SIG-M5 treated with dmso at 0.1 percent for 504 hours (cell line): ENCODE measurements around the gene PPT1.
A peak's percentile ranks its signal among the peaks of the same experiment; 100 is the strongest.

ENCODE experiments used
- DNase-seq: peaks from one replicate; lab custom pipeline; 2025; ENCODE audit not compliant: unreplicated experiment; lab: John Stamatoyannopoulos, UW

PPT1 gene

GRCh38 chr1:40032240-40032891 lies 64.7 kb downstream of the PPT1 start:
- peak; percentile 54 for DNase-seq

- no peak for DNase-seq
Observed at GRCh38 chr1:40030528-40031135, 66.4 kb downstream of the PPT1 start.

- DNase-seq, result peak; percentile 33
Observed at GRCh38 chr1:40029608-40030007, 67.4 kb downstream of the PPT1 start.

GRCh38 chr1:40027647-40028046 lies 69.4 kb downstream of the PPT1 start:
- DNase-seq, result no peak

- peak; percentile 44 for DNase-seq
Observed at GRCh38 chr1:40024671-40025070, 72.4 kb downstream of the PPT1 start.

- no peak for DNase-seq
Observed at GRCh38 chr1:40023379-40023944, 73.6 kb downstream of the PPT1 start.
